ENCODE data around the gene EPS8L2. TPM values are rescaled to one million over a fixed set of nuclear protein-coding genes. Genes with fewer than 3 reads are reported as not detected.
A peak's percentile ranks its signal among the peaks of the same experiment; 100 is the strongest.

Gene EPS8L2
- total and polyA plus RNA-seq, 9 of the 15 experiments (the other 6 are each of a cell fraction or from before 2014, with no cell fraction given) = 0.75 to 17.0 (median 3.7) TPM

GRCh38 chr11:765025-765801, 59.2 kb downstream of the EPS8L2 start (continued):
- TF ChIP-seq NONO (IDR thresholded peaks at IDR 0.05; ENCODE audit: low read depth in 2 of 2, low read length in 1 of 2) (peak in 1 of 2 experiments; percentile 67; a peak in 1 of 4 replicates), POLR2B (IDR thresholded peaks at IDR 0.05; ENCODE audit: low read depth, partially characterized antibody) (peak; percentile 81), E2F8 (IDR thresholded peaks at IDR 0.05; ENCODE audit: low read depth, partially characterized antibody) (peak; percentile 68), ZBTB2 (IDR thresholded peaks at IDR 0.05) (no peak), STAG1 (CRISPR knock-in tag; IDR thresholded peaks at IDR 0.05; ENCODE audit: borderline replicate concordance) (peak; percentile 18; the same call in 1 of the 2 replicates), RBM25 (IDR thresholded peaks at IDR 0.05; ENCODE audit: low read depth, low read length, severe bottlenecking) (no peak), ZNF79 (CRISPR knock-in tag; IDR thresholded peaks at IDR 0.05; ENCODE audit: low read depth) (no peak), KHSRP (IDR thresholded peaks at IDR 0.05) (no peak), ZNF696 (CRISPR knock-in tag; conservative IDR thresholded peaks at IDR 0.05) (peak; percentile 13; the same call in 1 of the 2 replicates), SRSF9 (IDR thresholded peaks at IDR 0.05; ENCODE audit: borderline replicate concordance, low read depth, low read length) (no peak)
- TF ChIP-seq, protein P1, sequence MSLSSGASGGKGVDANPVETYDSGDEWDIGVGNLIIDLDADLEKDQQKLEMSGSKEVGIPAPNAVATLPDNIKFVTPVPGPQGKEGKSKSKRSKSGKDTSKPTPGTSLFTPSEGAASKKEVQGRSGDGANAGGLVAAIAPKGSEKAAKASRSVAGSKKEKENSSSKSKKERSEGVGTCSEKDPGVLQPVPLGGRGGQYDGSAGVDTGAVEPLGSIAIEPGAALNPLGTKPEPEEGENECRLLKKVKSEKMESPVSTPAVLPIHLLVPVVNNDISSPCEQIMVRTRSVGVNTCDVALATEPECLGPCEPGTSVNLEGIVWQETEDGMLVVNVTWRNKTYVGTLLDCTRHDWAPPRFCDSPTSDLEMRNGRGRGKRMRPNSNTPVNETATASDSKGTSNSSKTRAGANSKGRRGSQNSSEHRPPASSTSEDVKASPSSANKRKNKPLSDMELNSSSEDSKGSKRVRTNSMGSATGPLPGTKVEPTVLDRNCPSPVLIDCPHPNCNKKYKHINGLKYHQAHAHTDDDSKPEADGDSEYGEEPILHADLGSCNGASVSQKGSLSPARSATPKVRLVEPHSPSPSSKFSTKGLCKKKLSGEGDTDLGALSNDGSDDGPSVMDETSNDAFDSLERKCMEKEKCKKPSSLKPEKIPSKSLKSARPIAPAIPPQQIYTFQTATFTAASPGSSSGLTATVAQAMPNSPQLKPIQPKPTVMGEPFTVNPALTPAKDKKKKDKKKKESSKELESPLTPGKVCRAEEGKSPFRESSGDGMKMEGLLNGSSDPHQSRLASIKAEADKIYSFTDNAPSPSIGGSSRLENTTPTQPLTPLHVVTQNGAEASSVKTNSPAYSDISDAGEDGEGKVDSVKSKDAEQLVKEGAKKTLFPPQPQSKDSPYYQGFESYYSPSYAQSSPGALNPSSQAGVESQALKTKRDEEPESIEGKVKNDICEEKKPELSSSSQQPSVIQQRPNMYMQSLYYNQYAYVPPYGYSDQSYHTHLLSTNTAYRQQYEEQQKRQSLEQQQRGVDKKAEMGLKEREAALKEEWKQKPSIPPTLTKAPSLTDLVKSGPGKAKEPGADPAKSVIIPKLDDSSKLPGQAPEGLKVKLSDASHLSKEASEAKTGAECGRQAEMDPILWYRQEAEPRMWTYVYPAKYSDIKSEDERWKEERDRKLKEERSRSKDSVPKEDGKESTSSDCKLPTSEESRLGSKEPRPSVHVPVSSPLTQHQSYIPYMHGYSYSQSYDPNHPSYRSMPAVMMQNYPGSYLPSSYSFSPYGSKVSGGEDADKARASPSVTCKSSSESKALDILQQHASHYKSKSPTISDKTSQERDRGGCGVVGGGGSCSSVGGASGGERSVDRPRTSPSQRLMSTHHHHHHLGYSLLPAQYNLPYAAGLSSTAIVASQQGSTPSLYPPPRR (CRISPR knock-in tag; IDR thresholded peaks at IDR 0.05; ENCODE audit: borderline replicate concordance) = no peak
- TF ChIP-seq, protein P2, sequence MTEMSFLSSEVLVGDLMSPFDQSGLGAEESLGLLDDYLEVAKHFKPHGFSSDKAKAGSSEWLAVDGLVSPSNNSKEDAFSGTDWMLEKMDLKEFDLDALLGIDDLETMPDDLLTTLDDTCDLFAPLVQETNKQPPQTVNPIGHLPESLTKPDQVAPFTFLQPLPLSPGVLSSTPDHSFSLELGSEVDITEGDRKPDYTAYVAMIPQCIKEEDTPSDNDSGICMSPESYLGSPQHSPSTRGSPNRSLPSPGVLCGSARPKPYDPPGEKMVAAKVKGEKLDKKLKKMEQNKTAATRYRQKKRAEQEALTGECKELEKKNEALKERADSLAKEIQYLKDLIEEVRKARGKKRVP (CRISPR knock-in tag; IDR thresholded peaks at IDR 0.05) = peak; percentile 16; the same call in 1 of the 2 replicates
- TF ChIP-seq, protein P3, sequence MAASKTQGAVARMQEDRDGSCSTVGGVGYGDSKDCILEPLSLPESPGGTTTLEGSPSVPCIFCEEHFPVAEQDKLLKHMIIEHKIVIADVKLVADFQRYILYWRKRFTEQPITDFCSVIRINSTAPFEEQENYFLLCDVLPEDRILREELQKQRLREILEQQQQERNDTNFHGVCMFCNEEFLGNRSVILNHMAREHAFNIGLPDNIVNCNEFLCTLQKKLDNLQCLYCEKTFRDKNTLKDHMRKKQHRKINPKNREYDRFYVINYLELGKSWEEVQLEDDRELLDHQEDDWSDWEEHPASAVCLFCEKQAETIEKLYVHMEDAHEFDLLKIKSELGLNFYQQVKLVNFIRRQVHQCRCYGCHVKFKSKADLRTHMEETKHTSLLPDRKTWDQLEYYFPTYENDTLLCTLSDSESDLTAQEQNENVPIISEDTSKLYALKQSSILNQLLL (CRISPR knock-in tag; IDR thresholded peaks at IDR 0.05; ENCODE audit: borderline replicate concordance) = no peak
